ENCODE data around the gene ELAVL2. TPM values are rescaled to one million over a fixed set of nuclear protein-coding genes. Genes with fewer than 3 reads are reported as not detected.
A peak's percentile ranks its signal among the peaks of the same experiment; 100 is the strongest.

The ELAVL2 gene
- polyA plus RNA-seq, 1 donor from 2014 or later, result 106 TPM

GRCh38 chr9:23820451-23821374 is 5.3 kb downstream of the ELAVL2 start:
- no peaks in the 10 kb centered on the region for H3K9me3 ChIP-seq (ENCODE audit: low read length)
- no peaks in the 10 kb centered on the region for H3K9me2 ChIP-seq (ENCODE audit: insufficient read depth, low read length)
- peak overlapping the region; percentile 31 for H3K27ac ChIP-seq (ENCODE audit: low read length)
- no peaks in the 10 kb centered on the region for H3K36me3 ChIP-seq (ENCODE audit: insufficient read depth, low read length)
- peaks cover 28% of the 10 kb centered on the region for H3K27me3 ChIP-seq (ENCODE audit: insufficient read depth, low read depth, low read length)
- H3K4me2 ChIP-seq (ENCODE audit: low read length), result peak overlapping the region; percentile 69
- H2AFZ ChIP-seq (ENCODE audit: low read depth, low read length), result peak overlapping the region; percentile 61
- peaks cover 84% of the 10 kb centered on the region for H3K79me2 ChIP-seq (replicated peaks; ENCODE audit: insufficient read depth, low read length)
- H3F3A ChIP-seq (ENCODE audit: insufficient read depth, low read length, poor library complexity, severe bottlenecking), result no peaks in the 10 kb centered on the region
- TF ChIP-seq, protein P1, sequence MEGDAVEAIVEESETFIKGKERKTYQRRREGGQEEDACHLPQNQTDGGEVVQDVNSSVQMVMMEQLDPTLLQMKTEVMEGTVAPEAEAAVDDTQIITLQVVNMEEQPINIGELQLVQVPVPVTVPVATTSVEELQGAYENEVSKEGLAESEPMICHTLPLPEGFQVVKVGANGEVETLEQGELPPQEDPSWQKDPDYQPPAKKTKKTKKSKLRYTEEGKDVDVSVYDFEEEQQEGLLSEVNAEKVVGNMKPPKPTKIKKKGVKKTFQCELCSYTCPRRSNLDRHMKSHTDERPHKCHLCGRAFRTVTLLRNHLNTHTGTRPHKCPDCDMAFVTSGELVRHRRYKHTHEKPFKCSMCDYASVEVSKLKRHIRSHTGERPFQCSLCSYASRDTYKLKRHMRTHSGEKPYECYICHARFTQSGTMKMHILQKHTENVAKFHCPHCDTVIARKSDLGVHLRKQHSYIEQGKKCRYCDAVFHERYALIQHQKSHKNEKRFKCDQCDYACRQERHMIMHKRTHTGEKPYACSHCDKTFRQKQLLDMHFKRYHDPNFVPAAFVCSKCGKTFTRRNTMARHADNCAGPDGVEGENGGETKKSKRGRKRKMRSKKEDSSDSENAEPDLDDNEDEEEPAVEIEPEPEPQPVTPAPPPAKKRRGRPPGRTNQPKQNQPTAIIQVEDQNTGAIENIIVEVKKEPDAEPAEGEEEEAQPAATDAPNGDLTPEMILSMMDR (IDR thresholded peaks at IDR 0.05; ENCODE audit: poor library complexity, severe bottlenecking), result peak; percentile 71
- TF ChIP-seq EP300 (conservative IDR thresholded peaks at IDR 0.05; ENCODE audit: poor library complexity, severe bottlenecking), result peak; percentile 9
- TF ChIP-seq TAF1 (IDR thresholded peaks at IDR 0.05; ENCODE audit: low read depth), result peak; percentile 35
- peak; percentile 46 for TF ChIP-seq MXI1 (conservative IDR thresholded peaks at IDR 0.05; ENCODE audit: poor library complexity, severe bottlenecking)
- TF ChIP-seq SMC3 (conservative IDR thresholded peaks at IDR 0.05; ENCODE audit: poor library complexity), result peak; percentile 64
- TF ChIP-seq RAD21 (conservative IDR thresholded peaks at IDR 0.05), result peak; percentile 62
- TF ChIP-seq EZH2 (IDR thresholded peaks at IDR 0.05; ENCODE audit: borderline replicate concordance, insufficient read depth, low read length, poor library complexity, severe bottlenecking), result no peak
- peak; percentile 8 for TF ChIP-seq POLR2AphosphoS5 (IDR thresholded peaks at IDR 0.05)
- no peak for TF ChIP-seq REST (IDR thresholded peaks at IDR 0.05; ENCODE audit: borderline replicate concordance)
- H3K9ac ChIP-seq (ENCODE audit: low read length), result peak overlapping the region; percentile 59
- peak overlapping the region; percentile 90 for H3K4me3 ChIP-seq (ENCODE audit: low read length)
- H4K20me1 ChIP-seq (ENCODE audit: insufficient read depth), result peaks cover 15% of the 10 kb centered on the region

- Histone ChIP-seq H3K79me2 (replicated peaks; ENCODE audit: insufficient read depth, low read length) (peaks cover 85% of the 10 kb centered on the region), H3K9me3 (ENCODE audit: low read length) (no peaks in the 10 kb centered on the region), H3K4me3 (ENCODE audit: low read length) (peak overlapping the region; percentile 90), H4K20me1 (ENCODE audit: insufficient read depth) (peaks cover 15% of the 10 kb centered on the region), H3K9ac (ENCODE audit: low read length) (no peak overlapping the region), H2AFZ (ENCODE audit: low read depth, low read length) (no peak overlapping the region), H3K27me3 (ENCODE audit: insufficient read depth, low read depth, low read length) (peaks cover 28% of the 10 kb centered on the region), H3K9me2 (ENCODE audit: insufficient read depth, low read length) (no peaks in the 10 kb centered on the region), H3K4me2 (ENCODE audit: low read length) (peak overlapping the region; percentile 69), H3F3A (ENCODE audit: insufficient read depth, low read length, poor library complexity, severe bottlenecking) (no peaks in the 10 kb centered on the region), H3K27ac (ENCODE audit: low read length) (no peak overlapping the region), H3K36me3 (ENCODE audit: insufficient read depth, low read length) (no peaks in the 10 kb centered on the region)
- TF ChIP-seq EP300 (conservative IDR thresholded peaks at IDR 0.05; ENCODE audit: poor library complexity, severe bottlenecking), result no peak
- TF ChIP-seq, protein P1 (IDR thresholded peaks at IDR 0.05; ENCODE audit: poor library complexity, severe bottlenecking), result no peak
- no peak for TF ChIP-seq SMC3 (conservative IDR thresholded peaks at IDR 0.05; ENCODE audit: poor library complexity)
- TF ChIP-seq TAF1 (IDR thresholded peaks at IDR 0.05; ENCODE audit: low read depth), result no peak
- TF ChIP-seq POLR2AphosphoS5 (IDR thresholded peaks at IDR 0.05), result no peak
- no peak for TF ChIP-seq EZH2 (IDR thresholded peaks at IDR 0.05; ENCODE audit: borderline replicate concordance, insufficient read depth, low read length, poor library complexity, severe bottlenecking)
- no peak for TF ChIP-seq RAD21 (conservative IDR thresholded peaks at IDR 0.05)
- TF ChIP-seq MXI1 (conservative IDR thresholded peaks at IDR 0.05; ENCODE audit: poor library complexity, severe bottlenecking), result no peak
- no peak for TF ChIP-seq REST (IDR thresholded peaks at IDR 0.05; ENCODE audit: borderline replicate concordance)
These were observed 6.6 kb downstream of the ELAVL2 start for GRCh38 chr9:23819403-23819802.
